ENCODE measurements around the gene ADCY7.

GRCh38 chr16:50272687-50273381 lies 6.5 kb downstream of the ADCY7 start:
- TF ChIP-seq CTCF (IDR thresholded peaks at IDR 0.05; ENCODE audit: low read depth, low read length): no peak
- no peak for TF ChIP-seq MAX (IDR thresholded peaks at IDR 0.05; ENCODE audit: low read depth, low read length)
